H9 (cell line): ENCODE measurements around the gene ST6GALNAC1. TPM values are rescaled to one million over a fixed set of nuclear protein-coding genes. Genes with fewer than 3 reads are reported as not detected.

ENCODE experiments used
- DNase-seq: peaks from one replicate; pipeline ENCODE4 v3.0.0-alpha.2; 2017
- H2AFZ ChIP-seq: one replicate; pipeline ENCODE4 v1.6.1; 2013; ENCODE audit warnings: mild to moderate bottlenecking, low read length, control low read depth, moderate library complexity
- H2AK5ac ChIP-seq: 2 replicates; pipeline ENCODE4 v1.6.1; 2013; ENCODE audit warnings: low read length, control low read depth, mixed read lengths; ENCODE audit not compliant: insufficient read length
- H2BK120ac ChIP-seq: one replicate; pipeline ENCODE4 v1.6.1; 2013; ENCODE audit warnings: low read depth, mild to moderate bottlenecking, low read length, control low read depth, inconsistent platforms; ENCODE audit not compliant: poor library complexity, severe bottlenecking
- H2BK12ac ChIP-seq: 2 replicates; pipeline ENCODE4 v1.6.1; 2013; ENCODE audit warnings: low read length, control low read depth, mixed read lengths, low read depth; ENCODE audit not compliant: insufficient read length
- H2BK15ac ChIP-seq: 2 replicates; pipeline ENCODE4 v1.6.1; 2013; ENCODE audit warnings: low read depth, low read length, control low read depth
- H2BK20ac ChIP-seq: one replicate; pipeline ENCODE4 v1.6.1; 2013; ENCODE audit warnings: low read depth, mild to moderate bottlenecking, low read length, control low read depth, inconsistent platforms; ENCODE audit not compliant: poor library complexity, severe bottlenecking
- H2BK5ac ChIP-seq: 2 replicates; pipeline ENCODE4 v1.6.1; 2013; ENCODE audit warnings: low read length, control low read depth, mixed read lengths; ENCODE audit not compliant: insufficient read length
- H3K14ac ChIP-seq: 2 replicates; pipeline ENCODE4 v1.6.1; 2013; ENCODE audit warnings: low read length, control low read depth; ENCODE audit not compliant: insufficient read depth
- H3K18ac ChIP-seq: 2 replicates; pipeline ENCODE4 v1.6.1; 2013; ENCODE audit warnings: low read depth, mild to moderate bottlenecking, mixed read lengths, low read length, control low read depth; ENCODE audit not compliant: insufficient read length
- H3K23ac ChIP-seq: 2 replicates; pipeline ENCODE4 v1.6.1; 2013; ENCODE audit warnings: low read length, control low read depth, mixed read lengths, low read depth; ENCODE audit not compliant: insufficient read length
- H3K23me2 ChIP-seq: 2 replicates; pipeline ENCODE4 v1.6.1; 2013; ENCODE audit warnings: low read depth, mild to moderate bottlenecking, mixed read lengths, low read length, control low read depth; ENCODE audit not compliant: insufficient read length, poor library complexity, severe bottlenecking
- H3K27ac ChIP-seq: 2 replicates; pipeline ENCODE4 v1.5.1; 2013; ENCODE audit warnings: low read length, control low read depth, mixed read lengths, low read depth; ENCODE audit not compliant: insufficient read length
- H3K27me3 ChIP-seq: 2 replicates; pipeline ENCODE4 v1.6.1; 2013; ENCODE audit warnings: low read length, control low read depth, inconsistent platforms; ENCODE audit not compliant: insufficient read depth
- H3K4ac ChIP-seq: 2 replicates; pipeline ENCODE4 v1.6.1; 2013; ENCODE audit warnings: low read depth, mild to moderate bottlenecking, control low read depth, inconsistent platforms, low read length, moderate library complexity
- H3K4me1 ChIP-seq: 2 replicates; pipeline ENCODE4 v1.6.1; 2013; ENCODE audit warnings: low read length, control low read depth, inconsistent platforms; ENCODE audit not compliant: insufficient read depth
- H3K4me2 ChIP-seq: 2 replicates; pipeline ENCODE4 v1.6.1; 2013; ENCODE audit warnings: low read length, control low read depth, mixed read lengths; ENCODE audit not compliant: insufficient read length, insufficient read depth
- H3K56ac ChIP-seq: 2 replicates; pipeline ENCODE4 v1.6.1; 2013; ENCODE audit warnings: low read depth, mild to moderate bottlenecking, mixed read lengths, low read length, control low read depth; ENCODE audit not compliant: insufficient read length
- H3K79me1 ChIP-seq: 2 replicates; pipeline ENCODE4 v1.6.1; 2013; ENCODE audit warnings: low read depth, mild to moderate bottlenecking, moderate library complexity, low read length, control low read depth, inconsistent platforms; ENCODE audit not compliant: insufficient read depth, poor library complexity, severe bottlenecking
- H3K79me2 ChIP-seq: 2 replicates; pipeline ENCODE4 v1.6.1; 2013; ENCODE audit warnings: low read length, control low read depth, inconsistent platforms; ENCODE audit not compliant: insufficient read depth
- H3K9ac ChIP-seq: 2 replicates; pipeline ENCODE4 v1.6.1; 2013; ENCODE audit warnings: low read length, control low read depth, mixed read lengths; ENCODE audit not compliant: insufficient read length; ENCODE audit errors: extremely low read depth
- H3K9me3 ChIP-seq: one replicate; pipeline ENCODE4 v1.6.1; 2013; ENCODE audit warnings: low read depth, low read length, inconsistent platforms; ENCODE audit not compliant: control insufficient read depth
- H3T11ph ChIP-seq: one replicate; pipeline ENCODE4 v1.6.1; 2013; ENCODE audit warnings: mild to moderate bottlenecking, low read length, control low read depth, inconsistent platforms
- H4K20me1 ChIP-seq: one replicate; pipeline ENCODE4 v1.6.1; 2013; ENCODE audit not compliant: control insufficient read depth, insufficient read length, insufficient read depth
- H4K5ac ChIP-seq: 2 replicates; pipeline ENCODE4 v1.6.1; 2013; ENCODE audit warnings: low read depth, mild to moderate bottlenecking, mixed read lengths, low read length, control low read depth; ENCODE audit not compliant: insufficient read length
- H4K8ac ChIP-seq: replicated peaks from 2 replicates; pipeline ENCODE4 v1.6.1; 2013; ENCODE audit warnings: low read length, control low read depth, mixed read lengths, low read depth; ENCODE audit not compliant: insufficient read length
- H4K91ac ChIP-seq: 2 replicates; pipeline ENCODE4 v1.6.1; 2013; ENCODE audit warnings: low read depth, mild to moderate bottlenecking, moderate library complexity, mixed read lengths, low read length, control low read depth; ENCODE audit not compliant: insufficient read length
- H3K27ac Mint-ChIP-seq, 3 experiments: 2 replicates in 2 of 3; 3 replicates in 1 of 3; pipeline ENCODE4 v1.8.0; 2020 to 2021; ENCODE audit warnings: mixed read lengths in 3 of 3, mild to moderate bottlenecking in 1 of 3, moderate library complexity in 1 of 3
- H3K27me3 Mint-ChIP-seq: 2 replicates; pipeline ENCODE4 v1.8.0; 2021; ENCODE audit warnings: low read depth, mild to moderate bottlenecking, moderate library complexity, mixed read lengths
- H3K36me3 Mint-ChIP-seq, 3 experiments: 2 replicates in 2 of 3; 3 replicates in 1 of 3; pipeline ENCODE4 v1.8.0; 2020 to 2021; ENCODE audit warnings: low read depth in 3 of 3, mixed read lengths in 3 of 3; ENCODE audit not compliant: insufficient read depth in 1 of 3
- H3K4me1 Mint-ChIP-seq, 2 experiments: 2 replicates each; pipeline ENCODE4 v1.8.0; 2020; ENCODE audit warnings: mixed read lengths in 2 of 2
- H3K4me3 Mint-ChIP-seq, 2 experiments: 2 replicates in 1 of 2; 3 replicates in 1 of 2; pipeline ENCODE4 v1.8.0; 2020 to 2021; ENCODE audit warnings: mild to moderate bottlenecking in 2 of 2, mixed read lengths in 2 of 2, moderate library complexity in 1 of 2
- H3K9me3 Mint-ChIP-seq, 2 experiments: 2 replicates in 1 of 2; 3 replicates in 1 of 2; pipeline ENCODE4 v1.8.0; 2020; ENCODE audit warnings: mild to moderate bottlenecking in 2 of 2, mixed read lengths in 2 of 2, moderate library complexity in 1 of 2
- CTCF ChIP-seq: fragments of 200-600 bp; sonication (generic); conservative IDR thresholded peaks from 3 replicates; pipeline ENCODE4 v1.8.0; 2021; ENCODE audit warnings: antibody characterized with exemption, mild to moderate bottlenecking
- WGBS: extraction: QIAGEN DNeasy Blood & Tissue Kit; methylation state at CpG from one replicate; pipeline ENCODE4 v1.1.7; 2013; ENCODE audit warnings: missing lambda C conversion rate, low lambda C conversion rate, mixed read lengths; ENCODE audit not compliant: insufficient read length; ENCODE audit errors: extremely low coverage; 5-methylcytosine and 5-hydroxymethylcytosine counted together
- total RNA-seq: library from RNA; stranded (reverse); gene quantifications from 2 replicates; pipeline ENCODE4 v1.2.1, GENCODE V29; 2021

ST6GALNAC1 gene
- total RNA-seq, 1 experiment from 2014 or later, result not detected

- H2AFZ ChIP-seq, result no peak overlapping the region
- peaks cover 16 to 23% of the 10 kb centered on the region in 2 experiments for H3K4me1 Mint-ChIP-seq
- H4K5ac ChIP-seq, result no peak overlapping the region
These were observed 23.9 kb upstream of the ST6GALNAC1 start for GRCh38 chr17:76667491-76667755.

More at GRCh38 chr17:76667491-76667755, 23.9 kb upstream of the ST6GALNAC1 start:
- Histone ChIP-seq H4K91ac (no peak overlapping the region), H3K4me1 (peaks cover 4% of the 10 kb centered on the region), H2BK120ac (no peak overlapping the region), H4K20me1 (peaks cover 2% of the 10 kb centered on the region), H2AK5ac (no peak overlapping the region), H2BK15ac (no peak overlapping the region), H3T11ph (no peak overlapping the region), H2BK5ac (no peak overlapping the region), H3K18ac (no peak overlapping the region), H3K4ac (no peak overlapping the region), H3K14ac (no peak overlapping the region), H3K79me1 (no peaks in the 10 kb centered on the region), H3K23me2 (peaks cover 4% of the 10 kb centered on the region), H4K8ac (no peak overlapping the region), H2BK20ac (no peak overlapping the region), H3K9me3 (no peaks in the 10 kb centered on the region), H3K23ac (no peak overlapping the region), H3K9ac (no peak overlapping the region), H3K27ac (no peak overlapping the region), H2BK12ac (no peak overlapping the region), H3K4me2 (no peak overlapping the region), H3K56ac (no peak overlapping the region), H3K79me2 (no peaks in the 10 kb centered on the region), H3K27me3 (no peaks in the 10 kb centered on the region)
- H3K4me3 Mint-ChIP-seq, result no peak overlapping the region
- no peaks in the 10 kb centered on the region for H3K36me3 Mint-ChIP-seq
- TF ChIP-seq CTCF, result no peak
- no peak overlapping the region for H3K27ac Mint-ChIP-seq
- DNase-seq, result no peak
- no peaks in the 10 kb centered on the region for H3K27me3 Mint-ChIP-seq
- no peaks in the 10 kb centered on the region for H3K9me3 Mint-ChIP-seq
- WGBS, result no CpG with 5 or more reads among the region's 2 CpGs
